Mucosa of descending colon (tissue), 3 donors: ENCODE results near the gene IL17B. TPM values are rescaled to one million over a fixed set of nuclear protein-coding genes. Genes with fewer than 3 reads are reported as not detected.

Source experiments
- ATAC-seq: fragments of 200-7000 bp; cut with Tn5 transposase; one replicate; pipeline ENCODE4 v1.9.1; 2020; ENCODE audit warnings: mild to moderate bottlenecking, moderate library complexity
- DNase-seq, 3 donors: peaks; one replicate each; pipeline ENCODE4 v3.0.0-alpha.2; 2020
- H3K36me3 ChIP-seq: fragments of 200-600 bp; one replicate; pipeline ENCODE4 v1.8.0; 2021; ENCODE audit warnings: low read depth, mild to moderate bottlenecking
- H3K4me1 ChIP-seq: fragments of 200-600 bp; one replicate; pipeline ENCODE4 v1.8.0; 2021; ENCODE audit warnings: low read depth, mild to moderate bottlenecking
- H3K4me3 ChIP-seq: fragments of 200-600 bp; one replicate; pipeline ENCODE4 v1.8.0; 2021; ENCODE audit warnings: mild to moderate bottlenecking
- H3K9me3 ChIP-seq: fragments of 200-600 bp; one replicate; pipeline ENCODE4 v1.8.0; 2021; ENCODE audit warnings: mild to moderate bottlenecking
- CTCF ChIP-seq: fragments of 200-600 bp; IDR thresholded peaks from one replicate; pipeline ENCODE4 v1.8.0; 2022; ENCODE audit warnings: antibody characterized with exemption, mild to moderate bottlenecking
- intact Hi-C, 2 donors: fragments of 100-400 bp; cut with DNase I in 1 of 2; cut with micrococcal nuclease in 1 of 2; formaldehyde crosslinking; loops; one replicate each; pipeline versions ENCODE4 v1.11.0 to v1.11.1; 2022; cut with DNase I, micrococcal nuclease
- total RNA-seq, 3 donors: library from RNA; stranded (reverse); fragmentation: NEBNext Ultra II Directional in 2 of 3; extraction: Animal tissue kit (Norgen Biotek cat#: 25700) in 2 of 3; gene quantifications; one replicate each; pipeline versions ENCODE4 v1.2.1 to v1.2.4, GENCODE V29; 2021 to 2023
- donor health status: DM: no; HTN: no; CAD: no; lungs with moderate emphysema.
- donor health status: DM: no; HTN: no; CAD: no.
- donor health status: DM: no; HTN: yes; CAD: no.

The IL17B gene
- total RNA-seq, 3 donors from 2014 or later = 0.92 TPM; not detected in 2

GRCh38 chr5:149417711-149418368 lies 38.7 kb upstream of the IL17B start:
- Histone ChIP-seq H3K36me3 (no peaks in the 10 kb centered on the region), H3K9me3 (no peaks in the 10 kb centered on the region), H3K4me3 (no peak overlapping the region), H3K4me1 (no peaks in the 10 kb centered on the region)
- DNase-seq = no peak
- ATAC-seq = no peak
- intact Hi-C loops = no loop called here
- no peak for TF ChIP-seq CTCF

GRCh38 chr5:149416987-149417710 lies 38.1 kb upstream of the IL17B start:
- DNase-seq (no peak), ATAC-seq (peak; percentile 12)
- intact Hi-C loops = no loop called here
- H3K9me3 ChIP-seq = no peaks in the 10 kb centered on the region
- no peaks in the 10 kb centered on the region for H3K36me3 ChIP-seq
- no peaks in the 10 kb centered on the region for H3K4me1 ChIP-seq
- no peak overlapping the region for H3K4me3 ChIP-seq
- TF ChIP-seq CTCF = no peak

GRCh38 chr5:149415066-149415967 lies 36.2 kb upstream of the IL17B start:
- TF ChIP-seq CTCF = no peak
- Histone ChIP-seq H3K9me3 (no peaks in the 10 kb centered on the region), H3K4me3 (no peak overlapping the region), H3K36me3 (no peaks in the 10 kb centered on the region), H3K4me1 (no peaks in the 10 kb centered on the region)
- DNase-seq (no peak), ATAC-seq (no peak)
- intact Hi-C loops = no loop called here

GRCh38 chr5:149414405-149415065 lies 35.4 kb upstream of the IL17B start:
- intact Hi-C loops = no loop called here
- Histone ChIP-seq H3K4me1 (no peaks in the 10 kb centered on the region), H3K4me3 (no peak overlapping the region), H3K36me3 (no peaks in the 10 kb centered on the region), H3K9me3 (no peaks in the 10 kb centered on the region)
- no peak for TF ChIP-seq CTCF
- DNase-seq = no peak
- peak; percentile 9 for ATAC-seq

GRCh38 chr5:149413477-149414210 lies 34.6 kb upstream of the IL17B start:
- intact Hi-C loops = no loop called here
- TF ChIP-seq CTCF = no peak
- ATAC-seq = no peak
- Histone ChIP-seq H3K9me3 (no peaks in the 10 kb centered on the region), H3K4me1 (no peaks in the 10 kb centered on the region), H3K36me3 (no peaks in the 10 kb centered on the region), H3K4me3 (no peak overlapping the region)
- no peak for DNase-seq
